Measurements from ENCODE around the gene GPR137B.

- TF ChIP-seq CTCF (IDR thresholded peaks at IDR 0.05): no peak
- no peak for TF ChIP-seq POLR2A (IDR thresholded peaks at IDR 0.05)
These were observed 37.3 kb downstream of the GPR137B start for GRCh38 chr1:236179634-236180033.

All from right lobe of liver (tissue), 4 donors.